Measurements from ENCODE around the gene UIMC1.

UIMC1 gene

DNA sequence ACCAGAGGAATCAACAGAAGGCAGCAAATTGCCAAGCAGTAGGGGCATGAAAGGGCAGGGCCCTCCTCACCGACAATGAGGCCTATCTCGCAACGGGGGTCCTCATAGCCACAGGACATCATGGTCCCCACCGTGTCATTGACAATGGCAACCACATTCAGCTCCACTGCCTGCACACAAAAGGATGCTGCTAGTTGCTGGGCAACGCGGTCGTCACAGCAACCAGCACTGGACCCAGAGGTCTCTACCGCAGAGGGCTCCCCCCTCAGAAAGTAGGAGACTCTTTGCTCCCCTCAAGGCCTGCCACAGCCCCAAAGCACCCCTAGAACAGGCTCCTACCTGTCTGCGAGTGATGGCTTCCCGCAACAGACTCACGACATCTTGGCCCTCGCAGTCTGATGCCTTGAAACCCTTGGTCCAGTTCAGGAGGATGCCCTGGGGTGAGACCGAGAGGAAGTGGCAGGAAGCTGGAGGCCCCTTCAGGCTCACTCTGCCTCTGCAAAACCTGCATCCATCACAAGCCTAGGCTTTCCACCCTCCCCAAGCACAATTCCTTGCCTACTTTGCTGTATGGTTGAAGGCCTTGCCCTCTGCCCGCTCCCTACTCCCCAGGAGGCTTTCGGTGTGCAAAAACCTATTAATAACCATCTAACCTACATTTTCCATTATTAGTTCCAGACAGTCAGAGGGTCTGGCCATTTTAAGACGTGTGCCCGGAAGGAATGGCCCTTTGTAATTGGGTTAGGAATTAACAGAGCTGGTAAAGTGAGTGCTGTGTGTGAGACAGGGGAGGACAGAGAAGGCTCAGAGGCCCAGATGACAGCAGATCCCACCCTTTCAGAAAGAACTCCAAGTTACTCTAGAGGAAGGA lies 122.6 kb downstream of the UIMC1 start:
- Histone ChIP-seq H3K27ac (no peak overlapping the region), H3K36me3 (ENCODE audit: insufficient read depth) (no peaks in the 10 kb centered on the region), H3K4me3 (IDR thresholded peaks at IDR 0.05; ENCODE audit: insufficient read depth, low read depth, low read length) (no peak overlapping the region), H3K4me2 (no peak overlapping the region), H4K20me1 (ENCODE audit: insufficient read depth) (no peaks in the 10 kb centered on the region), H3K9ac (no peak overlapping the region), H3K79me2 (ENCODE audit: insufficient read depth, low read depth) (no peaks in the 10 kb centered on the region), H3K4me1 (ENCODE audit: low read depth, poor library complexity, severe bottlenecking) (no peaks in the 10 kb centered on the region), H3K27me3 (ENCODE audit: insufficient read depth, low read depth) (peaks cover 42% of the 10 kb centered on the region), H2AFZ (ENCODE audit: low read depth) (no peak overlapping the region)
- TF ChIP-seq, protein P1, sequence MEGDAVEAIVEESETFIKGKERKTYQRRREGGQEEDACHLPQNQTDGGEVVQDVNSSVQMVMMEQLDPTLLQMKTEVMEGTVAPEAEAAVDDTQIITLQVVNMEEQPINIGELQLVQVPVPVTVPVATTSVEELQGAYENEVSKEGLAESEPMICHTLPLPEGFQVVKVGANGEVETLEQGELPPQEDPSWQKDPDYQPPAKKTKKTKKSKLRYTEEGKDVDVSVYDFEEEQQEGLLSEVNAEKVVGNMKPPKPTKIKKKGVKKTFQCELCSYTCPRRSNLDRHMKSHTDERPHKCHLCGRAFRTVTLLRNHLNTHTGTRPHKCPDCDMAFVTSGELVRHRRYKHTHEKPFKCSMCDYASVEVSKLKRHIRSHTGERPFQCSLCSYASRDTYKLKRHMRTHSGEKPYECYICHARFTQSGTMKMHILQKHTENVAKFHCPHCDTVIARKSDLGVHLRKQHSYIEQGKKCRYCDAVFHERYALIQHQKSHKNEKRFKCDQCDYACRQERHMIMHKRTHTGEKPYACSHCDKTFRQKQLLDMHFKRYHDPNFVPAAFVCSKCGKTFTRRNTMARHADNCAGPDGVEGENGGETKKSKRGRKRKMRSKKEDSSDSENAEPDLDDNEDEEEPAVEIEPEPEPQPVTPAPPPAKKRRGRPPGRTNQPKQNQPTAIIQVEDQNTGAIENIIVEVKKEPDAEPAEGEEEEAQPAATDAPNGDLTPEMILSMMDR (conservative IDR thresholded peaks at IDR 0.05; ENCODE audit: low read depth, low read length): no peak

- H3K4me1 ChIP-seq (ENCODE audit: low read depth, poor library complexity, severe bottlenecking): no peaks in the 10 kb centered on the region
- TF ChIP-seq, protein P1 (conservative IDR thresholded peaks at IDR 0.05; ENCODE audit: low read depth, low read length): no peak
- no peak overlapping the region for H3K27ac ChIP-seq
- H3K79me2 ChIP-seq (ENCODE audit: insufficient read depth, low read depth): no peaks in the 10 kb centered on the region
- no peak overlapping the region for H2AFZ ChIP-seq (ENCODE audit: low read depth)
- H4K20me1 ChIP-seq (ENCODE audit: insufficient read depth): no peaks in the 10 kb centered on the region
- H3K4me3 ChIP-seq (IDR thresholded peaks at IDR 0.05; ENCODE audit: insufficient read depth, low read depth, low read length): no peak overlapping the region
- no peak overlapping the region for H3K4me2 ChIP-seq
- H3K36me3 ChIP-seq (ENCODE audit: insufficient read depth): no peaks in the 10 kb centered on the region
- H3K27me3 ChIP-seq (ENCODE audit: insufficient read depth, low read depth): peaks cover 45% of the 10 kb centered on the region
- H3K9ac ChIP-seq: no peak overlapping the region
Observed at GRCh38 chr5:176882567-176882903, 124.0 kb downstream of the UIMC1 start.

GRCh38 chr5:176881816-176882566 lies 124.6 kb downstream of the UIMC1 start:
- TF ChIP-seq, protein P1 (conservative IDR thresholded peaks at IDR 0.05; ENCODE audit: low read depth, low read length): no peak
- H3K4me1 ChIP-seq (ENCODE audit: low read depth, poor library complexity, severe bottlenecking): no peaks in the 10 kb centered on the region
- H3K27me3 ChIP-seq (ENCODE audit: insufficient read depth, low read depth): peaks cover 46% of the 10 kb centered on the region
- no peak overlapping the region for H3K4me3 ChIP-seq (IDR thresholded peaks at IDR 0.05; ENCODE audit: insufficient read depth, low read depth, low read length)
- no peak overlapping the region for H3K4me2 ChIP-seq
- no peak overlapping the region for H2AFZ ChIP-seq (ENCODE audit: low read depth)
- H3K27ac ChIP-seq: no peak overlapping the region
- H3K79me2 ChIP-seq (ENCODE audit: insufficient read depth, low read depth): no peaks in the 10 kb centered on the region
- no peak overlapping the region for H3K9ac ChIP-seq
- no peaks in the 10 kb centered on the region for H4K20me1 ChIP-seq (ENCODE audit: insufficient read depth)
- no peaks in the 10 kb centered on the region for H3K36me3 ChIP-seq (ENCODE audit: insufficient read depth)

- H3K36me3 ChIP-seq (ENCODE audit: insufficient read depth): no peaks in the 10 kb centered on the region
- H3K4me2 ChIP-seq: no peak overlapping the region
- peaks cover 50% of the 10 kb centered on the region for H3K27me3 ChIP-seq (ENCODE audit: insufficient read depth, low read depth)
- TF ChIP-seq, protein P1 (conservative IDR thresholded peaks at IDR 0.05; ENCODE audit: low read depth, low read length): no peak
- H3K9ac ChIP-seq: no peak overlapping the region
- no peaks in the 10 kb centered on the region for H3K79me2 ChIP-seq (ENCODE audit: insufficient read depth, low read depth)
- no peak overlapping the region for H2AFZ ChIP-seq (ENCODE audit: low read depth)
- no peak overlapping the region for H3K27ac ChIP-seq
- no peak overlapping the region for H3K4me3 ChIP-seq (IDR thresholded peaks at IDR 0.05; ENCODE audit: insufficient read depth, low read depth, low read length)
- H4K20me1 ChIP-seq (ENCODE audit: insufficient read depth): no peaks in the 10 kb centered on the region
- H3K4me1 ChIP-seq (ENCODE audit: low read depth, poor library complexity, severe bottlenecking): no peaks in the 10 kb centered on the region
Observed at GRCh38 chr5:176881021-176881749, 125.4 kb downstream of the UIMC1 start.

All from KMS-11 (cell line).